ENCODE data around the gene ABCB1. TPM values are rescaled to one million over a fixed set of nuclear protein-coding genes. Genes with fewer than 3 reads are reported as not detected.

Gene ABCB1
- polyA plus RNA-seq, 4 donors: 0.79 to 21.9 (median 17.6) TPM

- no peak for DNase-seq (ENCODE audit: low read depth in 4 of 4, low spot score in 3 of 4)
Observed at GRCh38 chr7:87517136-87517815, 83.4 kb downstream of the ABCB1 start.

GRCh38 chr7:87513735-87514335 is 86.8 kb downstream of the ABCB1 start:
- DNase-seq (ENCODE audit: low read depth in 4 of 4, low spot score in 3 of 4): no peak

- no peak for DNase-seq (ENCODE audit: low read depth in 4 of 4, low spot score in 3 of 4)
Observed at GRCh38 chr7:87512906-87513305, 87.8 kb downstream of the ABCB1 start.

GRCh38 chr7:87511510-87511909 is 89.2 kb downstream of the ABCB1 start:
- DNase-seq (ENCODE audit: low read depth in 4 of 4, low spot score in 3 of 4): no peak

GRCh38 chr7:87510411-87510875 is 90.2 kb downstream of the ABCB1 start:
- DNase-seq (ENCODE audit: low read depth in 4 of 4, low spot score in 3 of 4): no peak

- no peak for DNase-seq (ENCODE audit: low read depth in 4 of 4, low spot score in 3 of 4)
Observed at GRCh38 chr7:87507446-87507845, 93.2 kb downstream of the ABCB1 start.

GRCh38 chr7:87506246-87507180 is 94.2 kb downstream of the ABCB1 start:
- DNase-seq (ENCODE audit: low read depth in 4 of 4, low spot score in 3 of 4): no peak

- no peak for DNase-seq (ENCODE audit: low read depth in 4 of 4, low spot score in 3 of 4)
Observed at GRCh38 chr7:87505557-87506245, 95.0 kb downstream of the ABCB1 start.

GRCh38 chr7:87505122-87505521 is 95.6 kb downstream of the ABCB1 start:
- DNase-seq (ENCODE audit: low read depth in 4 of 4, low spot score in 3 of 4): no peak

- no peak for DNase-seq (ENCODE audit: low read depth in 4 of 4, low spot score in 3 of 4)
Observed at GRCh38 chr7:87499494-87499893, 101.2 kb downstream of the ABCB1 start.

- DNase-seq (ENCODE audit: low read depth in 4 of 4, low spot score in 3 of 4): no peak
Observed at GRCh38 chr7:87498893-87499292, 101.8 kb downstream of the ABCB1 start.

- no peak for DNase-seq (ENCODE audit: low read depth in 4 of 4, low spot score in 3 of 4)
Observed at GRCh38 chr7:87497482-87497881, 103.2 kb downstream of the ABCB1 start.

GRCh38 chr7:87495366-87495765 is 105.3 kb downstream of the ABCB1 start:
- no peak for DNase-seq (ENCODE audit: low read depth in 4 of 4, low spot score in 3 of 4)

- no peak for DNase-seq (ENCODE audit: low read depth in 4 of 4, low spot score in 3 of 4)
Observed at GRCh38 chr7:87494454-87494853, 106.2 kb downstream of the ABCB1 start.

- no peak for DNase-seq (ENCODE audit: low read depth in 4 of 4, low spot score in 3 of 4)
Observed at GRCh38 chr7:87483131-87483530, 117.6 kb downstream of the ABCB1 start.

GRCh38 chr7:87482115-87482514 is 118.6 kb downstream of the ABCB1 start:
- DNase-seq (ENCODE audit: low read depth in 4 of 4, low spot score in 3 of 4): no peak

GRCh38 chr7:87480386-87480785 is 120.3 kb downstream of the ABCB1 start:
- DNase-seq (ENCODE audit: low read depth in 4 of 4, low spot score in 3 of 4): no peak

GRCh38 chr7:87479951-87480350 is 120.7 kb downstream of the ABCB1 start:
- DNase-seq (ENCODE audit: low read depth in 4 of 4, low spot score in 3 of 4): no peak

GRCh38 chr7:87476179-87476557 is 124.5 kb downstream of the ABCB1 start:
- DNase-seq (ENCODE audit: low read depth in 4 of 4, low spot score in 3 of 4): no peak

GRCh38 chr7:87475359-87476178 is 125.1 kb downstream of the ABCB1 start, which contains the start of gene ABCB4:
TSS of gene ABCB4 (minus strand) at chr7:87475680. CDS start at chr7:87475465, 215 bp downstream.
- no peak for DNase-seq (ENCODE audit: low read depth in 4 of 4, low spot score in 3 of 4)
